Islet precursor cell (in vitro differentiated cells): ENCODE results near the gene CDS2.

Experiments
- DNase-seq: peaks from one replicate; pipeline ENCODE4 v3.0.0-alpha.2; 2018

CDS2 gene

DNA sequence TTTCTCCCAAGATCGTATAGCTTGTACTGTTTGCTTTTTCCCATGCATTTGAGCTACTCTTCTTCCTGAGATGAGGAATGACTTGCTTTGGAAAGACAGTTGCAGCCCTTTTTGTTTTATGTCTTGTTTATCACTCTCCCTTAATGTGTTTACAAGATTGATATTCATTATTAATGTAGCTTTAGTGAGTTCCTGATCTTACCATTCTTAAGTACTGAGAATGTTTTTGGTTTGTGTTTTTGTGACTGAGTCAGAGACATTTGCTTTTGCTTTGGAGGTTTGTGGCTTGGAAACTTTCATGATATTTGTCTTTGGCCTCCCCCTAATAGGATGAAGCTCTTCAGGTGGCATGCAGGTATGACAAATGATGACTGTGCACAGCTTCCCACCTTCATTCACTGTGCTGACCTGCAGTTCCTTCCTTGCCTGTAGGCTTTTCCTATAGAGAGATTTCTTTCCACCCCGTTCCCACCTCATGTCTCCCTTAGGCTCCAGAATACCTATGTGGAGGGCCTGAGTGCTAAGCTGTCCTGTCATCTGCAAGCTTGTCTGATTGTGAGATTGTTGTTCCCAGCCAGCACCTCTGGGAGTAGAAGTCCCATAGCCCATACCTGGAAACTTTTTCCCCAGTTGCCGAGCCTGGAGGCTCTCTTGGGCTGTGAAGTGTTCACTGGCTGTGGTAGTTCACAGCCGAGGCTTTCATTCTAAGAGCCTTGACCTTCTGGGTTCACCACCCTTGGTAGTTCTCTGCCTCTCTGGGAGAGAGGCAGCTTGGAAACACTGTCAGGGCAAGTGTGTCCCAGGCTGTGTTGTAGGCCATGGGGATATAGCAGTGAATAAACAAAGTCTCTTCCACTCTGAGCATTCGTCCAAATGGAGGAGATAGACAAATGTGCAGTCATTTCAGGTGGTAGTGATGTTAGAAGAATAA is 27.1 kb downstream of the CDS2 start:
- DNase-seq, result peak; percentile 55

DNA sequence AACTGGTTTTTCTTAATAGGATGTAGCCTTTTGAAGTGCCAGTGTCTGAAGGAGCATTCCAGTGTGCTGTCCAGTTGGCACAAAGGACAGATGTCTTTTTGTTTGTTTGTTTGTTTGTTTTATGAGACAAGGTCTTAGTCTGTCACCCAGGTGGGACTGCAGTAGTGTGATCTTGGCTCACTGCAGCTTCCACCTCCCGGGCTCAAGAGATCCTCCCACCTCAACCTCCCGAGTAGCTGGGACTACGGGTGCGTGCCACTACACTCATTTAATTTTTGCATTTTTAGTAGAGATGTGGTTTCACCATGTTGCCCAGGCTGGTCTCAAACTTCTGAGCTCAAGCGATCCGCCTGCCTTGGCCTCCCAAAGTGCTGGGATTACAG is 27.7 kb downstream of the CDS2 start:
- DNase-seq, result peak; percentile 16

DNA sequence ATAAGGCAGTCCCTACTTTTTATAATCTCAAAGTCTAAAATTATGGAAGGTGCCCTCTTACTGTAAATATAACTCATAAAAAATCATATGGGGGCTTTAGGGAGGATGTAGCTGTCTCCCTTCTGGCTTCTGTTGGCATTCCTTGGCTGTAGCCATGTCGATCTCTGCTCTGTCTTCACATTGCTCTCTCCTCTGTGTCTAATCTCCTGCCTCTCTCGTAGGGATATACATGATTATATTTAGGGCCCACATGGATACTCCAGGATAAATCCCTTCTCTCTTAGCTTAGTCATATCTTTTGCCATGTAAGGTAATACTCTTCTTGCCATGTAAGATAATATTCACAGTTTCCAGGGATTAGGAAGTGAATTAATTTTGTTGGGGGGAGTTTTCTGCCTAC is 28.6 kb downstream of the CDS2 start:
- no peak for DNase-seq

GRCh38 chr20:5156675-5157448 is 30.1 kb downstream of the CDS2 start:
- DNase-seq, result peak; percentile 66

DNA sequence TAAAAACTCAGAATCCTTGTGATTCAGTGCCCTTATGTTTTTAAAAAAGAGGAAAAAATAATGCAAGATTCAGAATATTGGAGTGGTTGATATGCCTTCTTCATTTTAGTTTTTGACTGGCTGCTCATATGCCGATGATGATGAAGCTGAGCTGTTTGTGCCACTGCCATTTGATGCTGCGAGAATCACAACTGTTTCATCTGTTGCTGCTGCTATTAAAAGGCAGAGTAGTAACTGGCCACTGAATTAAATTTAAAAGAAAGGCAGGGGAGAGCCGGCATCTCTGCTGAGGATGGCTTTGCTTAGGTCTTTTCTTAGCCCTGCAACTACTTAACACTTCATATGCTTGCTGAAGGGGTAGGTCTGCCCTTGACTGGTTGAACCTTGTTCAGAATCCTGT is 33.1 kb downstream of the CDS2 start:
- DNase-seq, result no peak

DNA sequence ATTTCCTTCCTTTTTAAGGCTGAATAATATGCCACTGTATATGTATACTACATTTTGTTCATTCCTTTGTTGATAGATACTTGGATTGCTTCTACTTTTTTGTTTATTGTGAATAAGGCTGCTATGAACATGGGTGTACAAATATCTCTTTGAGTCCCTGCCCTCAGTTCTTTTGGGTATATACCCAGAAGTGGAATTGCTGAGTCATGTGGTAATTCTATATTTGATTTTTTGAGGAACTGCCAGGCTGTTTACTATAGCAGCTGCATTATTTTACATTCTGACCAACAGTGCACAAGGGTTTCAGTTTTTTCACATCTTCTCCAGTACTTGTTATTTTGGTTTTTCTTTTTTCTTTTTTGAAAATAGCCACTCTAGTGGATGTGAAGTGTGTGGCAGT is 34.1 kb downstream of the CDS2 start:
- DNase-seq, result no peak

GRCh38 chr20:5161536-5162164 is 34.8 kb downstream of the CDS2 start:
- no peak for DNase-seq

GRCh38 chr20:5164645-5165625 is 38.1 kb downstream of the CDS2 start:
- no peak for DNase-seq

GRCh38 chr20:5168651-5169396 is 42.0 kb downstream of the CDS2 start:
- DNase-seq, result peak; percentile 85

- no peak for DNase-seq
Measured at GRCh38 chr20:5170341-5170740, 43.5 kb downstream of the CDS2 start.

GRCh38 chr20:5171064-5171789 is 44.4 kb downstream of the CDS2 start:
- DNase-seq, result no peak

- DNase-seq, result no peak
Measured at GRCh38 chr20:5171790-5172164, 45.0 kb downstream of the CDS2 start.

GRCh38 chr20:5172167-5172601 is 45.4 kb downstream of the CDS2 start:
- no peak for DNase-seq

GRCh38 chr20:5172903-5173463 is 46.2 kb downstream of the CDS2 start:
- DNase-seq, result no peak

DNA sequence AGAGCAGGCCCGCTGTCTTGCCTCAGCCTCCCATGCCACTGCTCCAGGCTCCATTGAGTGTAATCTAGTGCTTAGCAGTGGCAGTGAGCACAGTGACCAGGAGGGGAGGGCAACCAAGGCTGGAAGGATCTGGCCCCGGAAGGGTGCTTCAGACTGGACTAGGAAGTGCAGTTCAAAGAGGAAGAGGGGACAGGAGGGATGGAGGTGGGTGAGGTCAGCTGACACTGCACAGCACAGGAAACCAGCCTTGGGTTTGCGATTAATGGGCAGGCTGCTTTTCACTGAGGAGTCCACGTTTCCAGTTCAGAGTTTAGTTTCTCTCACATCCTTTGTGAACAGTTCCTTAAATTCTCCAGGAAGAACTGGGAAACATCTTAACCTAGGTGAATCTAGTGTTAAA is 46.9 kb downstream of the CDS2 start:
- DNase-seq, result no peak

DNA sequence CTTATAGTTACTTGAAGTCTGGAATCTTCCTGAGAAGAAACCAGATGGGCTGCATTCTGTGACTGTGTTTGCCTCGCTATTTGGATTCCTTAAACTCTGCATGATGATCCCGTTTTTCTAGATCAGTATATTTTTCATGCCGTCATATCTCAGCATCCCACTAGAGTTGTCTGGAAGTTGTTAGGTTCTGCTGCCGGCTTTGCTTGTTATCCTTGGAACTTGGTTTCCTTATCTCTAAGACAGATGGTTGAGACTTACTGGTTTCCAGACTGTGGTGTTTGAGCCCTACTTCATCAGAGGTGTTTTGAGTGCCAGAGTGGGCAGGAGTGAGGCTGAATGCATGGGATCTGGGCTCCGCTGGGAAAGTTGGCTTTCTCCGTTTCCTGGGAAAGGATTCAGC is 50.3 kb downstream of the CDS2 start:
- DNase-seq, result no peak

- no peak for DNase-seq
Measured at GRCh38 chr20:5178046-5178445, 51.2 kb downstream of the CDS2 start.

GRCh38 chr20:5180421-5180820 is 53.6 kb downstream of the CDS2 start:
- no peak for DNase-seq

DNA sequence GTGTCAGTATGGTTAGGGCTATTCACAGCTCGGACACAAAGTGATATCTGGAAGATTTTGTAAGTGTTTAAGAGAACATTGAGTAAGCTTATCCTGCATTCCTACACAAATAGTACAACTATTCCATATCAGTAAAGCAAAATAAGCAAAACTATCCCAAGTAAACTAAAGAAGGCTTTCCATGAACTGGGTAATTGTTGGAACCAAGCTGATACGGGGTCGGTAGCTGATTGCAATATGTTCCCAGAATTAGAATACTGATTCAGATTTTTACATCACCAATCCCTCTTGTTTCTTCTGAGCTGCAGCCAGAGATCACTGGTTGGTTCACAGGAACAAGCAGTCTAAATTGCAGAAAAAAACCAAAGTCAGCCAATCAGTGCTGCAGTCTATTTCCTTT is 54.1 kb downstream of the CDS2 start:
- DNase-seq, result no peak

DNA sequence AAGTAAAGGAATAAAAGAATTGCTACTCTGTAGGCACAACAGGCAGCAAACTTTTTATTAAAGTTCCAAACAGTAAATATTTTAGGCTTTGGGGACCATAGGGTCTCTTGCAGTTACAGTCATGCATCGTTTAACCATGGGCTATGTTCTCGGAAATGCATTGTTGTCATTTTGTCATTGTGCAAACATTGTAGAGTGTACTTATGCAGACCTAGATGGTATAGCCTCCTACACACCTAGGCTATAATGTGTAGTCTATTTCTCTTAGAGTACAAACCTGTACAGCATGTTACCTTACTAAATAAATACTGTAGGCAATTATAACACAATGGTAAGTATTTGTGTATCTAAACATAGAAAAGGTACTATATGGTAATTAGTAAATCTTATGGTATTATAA is 54.7 kb downstream of the CDS2 start:
- no peak for DNase-seq

- no peak for DNase-seq
Measured at GRCh38 chr20:5181958-5182357, 55.1 kb downstream of the CDS2 start.
